WTC11 (cell line): ENCODE data around the gene FBXO40. TPM values are rescaled to one million over a fixed set of nuclear protein-coding genes. Genes with fewer than 3 reads are reported as not detected.
A peak's percentile ranks its signal among the peaks of the same experiment; 100 is the strongest.

Experiments
- ATAC-seq: fragments of 200-7000 bp; cut with Tn5 transposase; 2 replicates; pipeline ENCODE4 v1.10.0; 2021; ENCODE audit warnings: mild to moderate bottlenecking, moderate library complexity
- CTCF ChIA-PET: fragments of 300-600 bp; sonication (Branson Sonifier 250); formaldehyde crosslinking; loops from one replicate; lab custom pipeline; 2021; ENCODE audit warnings: antibody characterized with exemption; lab: Charles Lee
- POLR2A ChIA-PET: fragments of 350-600 bp; sonication (Branson Sonifier 250); formaldehyde crosslinking; loops from one replicate; lab custom pipeline; 2021; ENCODE audit warnings: antibody characterized with exemption; lab: Charles Lee
- DNase-seq: peaks from one replicate; pipeline ENCODE4 v3.0.0; 2021; ENCODE audit warnings: low spot score
- H3K27ac Mint-ChIP-seq: 2 replicates; pipeline ENCODE4 v1.8.0; 2021; ENCODE audit warnings: mixed read lengths
- H3K27me3 Mint-ChIP-seq: 2 replicates; pipeline ENCODE4 v1.8.0; 2021; ENCODE audit warnings: low read depth, mild to moderate bottlenecking, moderate library complexity, mixed read lengths
- H3K36me3 Mint-ChIP-seq: 2 replicates; pipeline ENCODE4 v1.8.0; 2021; ENCODE audit warnings: mixed read lengths
- H3K4me1 Mint-ChIP-seq: 2 replicates; pipeline ENCODE4 v1.8.0; 2022; ENCODE audit warnings: mixed read lengths
- H3K4me3 Mint-ChIP-seq: 2 replicates; pipeline ENCODE4 v1.8.0; 2021; ENCODE audit warnings: mild to moderate bottlenecking, moderate library complexity, mixed read lengths
- H3K9me3 Mint-ChIP-seq: 2 replicates; pipeline ENCODE4 v1.8.0; 2021; ENCODE audit warnings: mixed read lengths
- CREB1 ChIP-seq: sonication (generic); formaldehyde crosslinking; IDR thresholded peaks from 2 replicates; pipeline ENCODE4 v1.8.0; 2023; ENCODE audit warnings: mild to moderate bottlenecking, missing genetic modification reagents
- E2F1 ChIP-seq: sonication (generic); formaldehyde crosslinking; IDR thresholded peaks from 2 replicates; pipeline ENCODE4 v1.8.0; 2022; ENCODE audit warnings: mild to moderate bottlenecking, missing genetic modification reagents
- EMX1 ChIP-seq: fragments of 250-450 bp; sonication (Bioruptor Pico); IDR thresholded peaks from 2 replicates; pipeline ENCODE4 v1.8.0; 2021; ENCODE audit warnings: mild to moderate bottlenecking
- ESRRA ChIP-seq: sonication (generic); formaldehyde crosslinking; IDR thresholded peaks from 2 replicates; pipeline ENCODE4 v1.8.1; 2022; ENCODE audit warnings: mild to moderate bottlenecking, missing genetic modification reagents, borderline replicate concordance
- ETV6 ChIP-seq: sonication (generic); formaldehyde crosslinking; IDR thresholded peaks from 2 replicates; pipeline ENCODE4 v1.8.1; 2022; ENCODE audit warnings: mild to moderate bottlenecking, missing genetic modification reagents
- FOXP4 ChIP-seq: sonication (generic); formaldehyde crosslinking; IDR thresholded peaks from 2 replicates; pipeline ENCODE4 v1.8.0; 2022; ENCODE audit warnings: mild to moderate bottlenecking, missing genetic modification reagents
- GTF2I ChIP-seq: fragments of 250-450 bp; sonication (Bioruptor Pico); conservative IDR thresholded peaks from 2 replicates; pipeline ENCODE4 v1.4.0; 2021; ENCODE audit warnings: mild to moderate bottlenecking
- HMGXB4 ChIP-seq: sonication (generic); formaldehyde crosslinking; IDR thresholded peaks from 2 replicates; pipeline ENCODE4 v1.8.1; 2023; ENCODE audit warnings: mild to moderate bottlenecking, moderate library complexity, missing genetic modification reagents
- MYBL2 ChIP-seq: sonication (generic); formaldehyde crosslinking; IDR thresholded peaks from 2 replicates; pipeline ENCODE4 v1.8.1; 2023; ENCODE audit warnings: mild to moderate bottlenecking, moderate library complexity, missing genetic modification reagents
- NR2C2 ChIP-seq: sonication (generic); formaldehyde crosslinking; IDR thresholded peaks from 2 replicates; pipeline ENCODE4 v1.8.0; 2022; ENCODE audit warnings: mild to moderate bottlenecking, missing genetic modification reagents
- NR3C1 ChIP-seq: sonication (generic); formaldehyde crosslinking; conservative IDR thresholded peaks from 2 replicates; pipeline ENCODE4 v1.8.1; 2023; ENCODE audit warnings: low read depth, mild to moderate bottlenecking, missing genetic modification reagents
- RORB ChIP-seq: fragments of 250-450 bp; sonication (Bioruptor Pico); IDR thresholded peaks from 2 replicates; pipeline ENCODE4 v1.9.0; 2021; ENCODE audit warnings: mild to moderate bottlenecking
- SOX15 ChIP-seq: fragments of 250-450 bp; sonication (Bioruptor Pico); IDR thresholded peaks from 2 replicates; pipeline ENCODE4 v1.9.0; 2021; ENCODE audit warnings: mild to moderate bottlenecking
- ZBTB21 ChIP-seq: sonication (generic); formaldehyde crosslinking; IDR thresholded peaks from 2 replicates; pipeline ENCODE4 v1.8.1; 2023; ENCODE audit warnings: mild to moderate bottlenecking, missing genetic modification reagents, borderline replicate concordance
- ZNF121 ChIP-seq: sonication (generic); formaldehyde crosslinking; IDR thresholded peaks from 2 replicates; pipeline ENCODE4 v1.8.0; 2023; ENCODE audit warnings: missing genetic modification reagents
- total RNA-seq: library from RNA; stranded (reverse); gene quantifications from 3 replicates; pipeline ENCODE4 v1.2.3, GENCODE V29; 2021
- TF ChIP-seq, protein P1 (sequence below): fragments of 200-600 bp; IDR thresholded peaks from 2 replicates; pipeline ENCODE4 v1.8.0; 2022; ENCODE audit warnings: antibody characterized with exemption
- TF ChIP-seq, protein P2 (sequence below): sonication (generic); formaldehyde crosslinking; IDR thresholded peaks from 2 replicates; pipeline ENCODE4 v1.8.1; 2022; ENCODE audit warnings: low read depth, mild to moderate bottlenecking, moderate library complexity, missing genetic modification reagents, borderline replicate concordance
- TF ChIP-seq, protein P3 (sequence below): sonication (generic); formaldehyde crosslinking; IDR thresholded peaks from 2 replicates; pipeline ENCODE4 v1.8.0; 2023; ENCODE audit warnings: missing genetic modification reagents, mild to moderate bottlenecking, borderline replicate concordance
- TF ChIP-seq, protein P4 (sequence below): sonication (generic); formaldehyde crosslinking; IDR thresholded peaks from 2 replicates; pipeline ENCODE4 v1.8.0; 2023; ENCODE audit warnings: missing genetic modification reagents
- TF ChIP-seq, protein P5 (sequence below): sonication (generic); formaldehyde crosslinking; IDR thresholded peaks from 2 replicates; pipeline ENCODE4 v1.8.0; 2023; ENCODE audit warnings: mild to moderate bottlenecking, missing genetic modification reagents

The FBXO40 gene
- total RNA-seq, 1 experiment from 2014 or later: 0.04 TPM

DNA sequence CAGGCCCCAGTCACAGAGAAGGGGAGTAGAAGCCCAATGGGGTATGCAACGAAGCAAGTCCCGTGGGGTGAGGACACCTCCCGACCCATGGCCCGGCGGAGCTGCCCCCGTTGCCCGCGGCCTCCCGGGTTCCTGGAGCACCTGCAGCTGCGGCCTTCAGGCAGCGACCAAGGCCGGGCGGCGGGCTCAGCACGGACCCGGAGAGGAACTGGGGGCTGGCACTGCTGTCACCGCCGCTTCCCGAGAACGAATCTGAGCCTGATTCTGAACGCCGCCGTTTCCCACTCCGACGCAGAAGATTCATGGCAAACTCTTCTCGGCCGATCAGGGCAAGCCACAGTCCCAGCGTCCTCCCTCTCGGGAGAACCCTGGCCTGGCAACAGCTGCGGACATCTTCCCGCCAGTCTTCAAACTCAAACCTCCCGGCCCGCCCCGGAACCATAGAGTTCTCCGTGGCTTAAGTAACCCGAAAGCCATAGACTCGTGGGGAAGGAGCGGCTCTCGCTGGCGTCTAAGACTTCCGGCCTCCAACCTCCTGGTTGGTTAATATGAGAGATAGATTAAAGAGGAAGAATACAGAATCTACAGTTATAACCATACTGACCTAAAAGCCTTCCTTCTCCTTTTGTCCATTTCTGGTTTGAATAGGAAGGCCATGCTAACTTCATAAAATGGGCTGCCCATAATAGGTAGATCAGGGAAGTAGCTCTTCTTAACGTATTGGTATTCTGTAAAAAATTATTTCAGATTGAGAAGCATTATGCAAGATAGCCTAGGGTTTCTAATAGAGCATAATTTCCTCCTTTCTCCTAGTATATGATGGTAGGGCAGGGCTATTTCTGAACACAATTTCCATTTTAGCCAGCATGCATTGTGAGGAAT, 47.4 kb upstream of the FBXO40 start, which contains the start of gene POLQ:
TSS of gene POLQ (minus strand) at position 415 of the 882 bp plus-strand sequence. CDS start at position 304, 111 bp downstream.
- ChIA-PET CTCF (interaction anchor here (0.6 to 3.2 kb wide), 12 partner anchors 16 to 754 kb away, joined by 3 to 18 read pairs (median 8); partner anchors contain the start of gene FBXO40), POLR2A (interaction anchor here (1.0 kb wide), 1 partner anchor 203 kb away, joined by 3 read pairs; no protein-coding TSS in a partner anchor)
- H3K36me3 Mint-ChIP-seq: peaks cover 22% of the 10 kb centered on the region
- peaks cover 20% of the 10 kb centered on the region for H3K4me1 Mint-ChIP-seq
- H3K27me3 Mint-ChIP-seq: no peaks in the 10 kb centered on the region
- no peaks in the 10 kb centered on the region for H3K9me3 Mint-ChIP-seq
- ATAC-seq (peak; percentile 94), DNase-seq (peak; percentile 83)
- peak within 1 kb of the TSS; percentile 98 for H3K4me3 Mint-ChIP-seq
- H3K27ac Mint-ChIP-seq: peak within 1 kb of the TSS; percentile 94
- peak; percentile 43; the same call in 1 of the 2 replicates for TF ChIP-seq E2F1
- TF ChIP-seq MYBL2: no peak; the same call in none of the 2 replicates
- TF ChIP-seq, protein P1, sequence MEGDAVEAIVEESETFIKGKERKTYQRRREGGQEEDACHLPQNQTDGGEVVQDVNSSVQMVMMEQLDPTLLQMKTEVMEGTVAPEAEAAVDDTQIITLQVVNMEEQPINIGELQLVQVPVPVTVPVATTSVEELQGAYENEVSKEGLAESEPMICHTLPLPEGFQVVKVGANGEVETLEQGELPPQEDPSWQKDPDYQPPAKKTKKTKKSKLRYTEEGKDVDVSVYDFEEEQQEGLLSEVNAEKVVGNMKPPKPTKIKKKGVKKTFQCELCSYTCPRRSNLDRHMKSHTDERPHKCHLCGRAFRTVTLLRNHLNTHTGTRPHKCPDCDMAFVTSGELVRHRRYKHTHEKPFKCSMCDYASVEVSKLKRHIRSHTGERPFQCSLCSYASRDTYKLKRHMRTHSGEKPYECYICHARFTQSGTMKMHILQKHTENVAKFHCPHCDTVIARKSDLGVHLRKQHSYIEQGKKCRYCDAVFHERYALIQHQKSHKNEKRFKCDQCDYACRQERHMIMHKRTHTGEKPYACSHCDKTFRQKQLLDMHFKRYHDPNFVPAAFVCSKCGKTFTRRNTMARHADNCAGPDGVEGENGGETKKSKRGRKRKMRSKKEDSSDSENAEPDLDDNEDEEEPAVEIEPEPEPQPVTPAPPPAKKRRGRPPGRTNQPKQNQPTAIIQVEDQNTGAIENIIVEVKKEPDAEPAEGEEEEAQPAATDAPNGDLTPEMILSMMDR: no peak
- no peak for TF ChIP-seq RORB (CRISPR knock-in tag)
- TF ChIP-seq ETV6 (CRISPR knock-in tag): peak; percentile 76
- TF ChIP-seq, protein P2, sequence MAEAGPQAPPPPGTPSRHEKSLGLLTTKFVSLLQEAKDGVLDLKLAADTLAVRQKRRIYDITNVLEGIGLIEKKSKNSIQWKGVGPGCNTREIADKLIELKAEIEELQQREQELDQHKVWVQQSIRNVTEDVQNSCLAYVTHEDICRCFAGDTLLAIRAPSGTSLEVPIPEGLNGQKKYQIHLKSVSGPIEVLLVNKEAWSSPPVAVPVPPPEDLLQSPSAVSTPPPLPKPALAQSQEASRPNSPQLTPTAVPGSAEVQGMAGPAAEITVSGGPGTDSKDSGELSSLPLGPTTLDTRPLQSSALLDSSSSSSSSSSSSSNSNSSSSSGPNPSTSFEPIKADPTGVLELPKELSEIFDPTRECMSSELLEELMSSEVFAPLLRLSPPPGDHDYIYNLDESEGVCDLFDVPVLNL (CRISPR knock-in tag): no peak; the same call in 1 of the 2 replicates
- no peak for TF ChIP-seq ZBTB21 (CRISPR knock-in tag)
- peak; percentile 51; the same call in 1 of the 2 replicates for TF ChIP-seq FOXP4
- no peak for TF ChIP-seq NR3C1 (CRISPR knock-in tag)
- no peak for TF ChIP-seq CREB1 (CRISPR knock-in tag)
- TF ChIP-seq EMX1 (CRISPR knock-in tag): no peak
- no peak for TF ChIP-seq ESRRA
- TF ChIP-seq, protein P3, sequence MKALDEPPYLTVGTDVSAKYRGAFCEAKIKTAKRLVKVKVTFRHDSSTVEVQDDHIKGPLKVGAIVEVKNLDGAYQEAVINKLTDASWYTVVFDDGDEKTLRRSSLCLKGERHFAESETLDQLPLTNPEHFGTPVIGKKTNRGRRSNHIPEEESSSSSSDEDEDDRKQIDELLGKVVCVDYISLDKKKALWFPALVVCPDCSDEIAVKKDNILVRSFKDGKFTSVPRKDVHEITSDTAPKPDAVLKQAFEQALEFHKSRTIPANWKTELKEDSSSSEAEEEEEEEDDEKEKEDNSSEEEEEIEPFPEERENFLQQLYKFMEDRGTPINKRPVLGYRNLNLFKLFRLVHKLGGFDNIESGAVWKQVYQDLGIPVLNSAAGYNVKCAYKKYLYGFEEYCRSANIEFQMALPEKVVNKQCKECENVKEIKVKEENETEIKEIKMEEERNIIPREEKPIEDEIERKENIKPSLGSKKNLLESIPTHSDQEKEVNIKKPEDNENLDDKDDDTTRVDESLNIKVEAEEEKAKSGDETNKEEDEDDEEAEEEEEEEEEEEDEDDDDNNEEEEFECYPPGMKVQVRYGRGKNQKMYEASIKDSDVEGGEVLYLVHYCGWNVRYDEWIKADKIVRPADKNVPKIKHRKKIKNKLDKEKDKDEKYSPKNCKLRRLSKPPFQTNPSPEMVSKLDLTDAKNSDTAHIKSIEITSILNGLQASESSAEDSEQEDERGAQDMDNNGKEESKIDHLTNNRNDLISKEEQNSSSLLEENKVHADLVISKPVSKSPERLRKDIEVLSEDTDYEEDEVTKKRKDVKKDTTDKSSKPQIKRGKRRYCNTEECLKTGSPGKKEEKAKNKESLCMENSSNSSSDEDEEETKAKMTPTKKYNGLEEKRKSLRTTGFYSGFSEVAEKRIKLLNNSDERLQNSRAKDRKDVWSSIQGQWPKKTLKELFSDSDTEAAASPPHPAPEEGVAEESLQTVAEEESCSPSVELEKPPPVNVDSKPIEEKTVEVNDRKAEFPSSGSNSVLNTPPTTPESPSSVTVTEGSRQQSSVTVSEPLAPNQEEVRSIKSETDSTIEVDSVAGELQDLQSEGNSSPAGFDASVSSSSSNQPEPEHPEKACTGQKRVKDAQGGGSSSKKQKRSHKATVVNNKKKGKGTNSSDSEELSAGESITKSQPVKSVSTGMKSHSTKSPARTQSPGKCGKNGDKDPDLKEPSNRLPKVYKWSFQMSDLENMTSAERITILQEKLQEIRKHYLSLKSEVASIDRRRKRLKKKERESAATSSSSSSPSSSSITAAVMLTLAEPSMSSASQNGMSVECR: peak; percentile 72; the same call in 1 of the 2 replicates
- TF ChIP-seq ZNF121 (CRISPR knock-in tag): no peak
- TF ChIP-seq, protein P4, sequence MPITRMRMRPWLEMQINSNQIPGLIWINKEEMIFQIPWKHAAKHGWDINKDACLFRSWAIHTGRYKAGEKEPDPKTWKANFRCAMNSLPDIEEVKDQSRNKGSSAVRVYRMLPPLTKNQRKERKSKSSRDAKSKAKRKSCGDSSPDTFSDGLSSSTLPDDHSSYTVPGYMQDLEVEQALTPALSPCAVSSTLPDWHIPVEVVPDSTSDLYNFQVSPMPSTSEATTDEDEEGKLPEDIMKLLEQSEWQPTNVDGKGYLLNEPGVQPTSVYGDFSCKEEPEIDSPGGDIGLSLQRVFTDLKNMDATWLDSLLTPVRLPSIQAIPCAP (CRISPR knock-in tag): 0 out of 2 replicates have a peak, but pooled peaks have one; percentile 52
- TF ChIP-seq HMGXB4 (CRISPR knock-in tag): no peak
- TF ChIP-seq SOX15 (CRISPR knock-in tag): no peak
- no peak for TF ChIP-seq GTF2I (CRISPR knock-in tag)
- TF ChIP-seq NR2C2: no peak
- TF ChIP-seq, protein P5, sequence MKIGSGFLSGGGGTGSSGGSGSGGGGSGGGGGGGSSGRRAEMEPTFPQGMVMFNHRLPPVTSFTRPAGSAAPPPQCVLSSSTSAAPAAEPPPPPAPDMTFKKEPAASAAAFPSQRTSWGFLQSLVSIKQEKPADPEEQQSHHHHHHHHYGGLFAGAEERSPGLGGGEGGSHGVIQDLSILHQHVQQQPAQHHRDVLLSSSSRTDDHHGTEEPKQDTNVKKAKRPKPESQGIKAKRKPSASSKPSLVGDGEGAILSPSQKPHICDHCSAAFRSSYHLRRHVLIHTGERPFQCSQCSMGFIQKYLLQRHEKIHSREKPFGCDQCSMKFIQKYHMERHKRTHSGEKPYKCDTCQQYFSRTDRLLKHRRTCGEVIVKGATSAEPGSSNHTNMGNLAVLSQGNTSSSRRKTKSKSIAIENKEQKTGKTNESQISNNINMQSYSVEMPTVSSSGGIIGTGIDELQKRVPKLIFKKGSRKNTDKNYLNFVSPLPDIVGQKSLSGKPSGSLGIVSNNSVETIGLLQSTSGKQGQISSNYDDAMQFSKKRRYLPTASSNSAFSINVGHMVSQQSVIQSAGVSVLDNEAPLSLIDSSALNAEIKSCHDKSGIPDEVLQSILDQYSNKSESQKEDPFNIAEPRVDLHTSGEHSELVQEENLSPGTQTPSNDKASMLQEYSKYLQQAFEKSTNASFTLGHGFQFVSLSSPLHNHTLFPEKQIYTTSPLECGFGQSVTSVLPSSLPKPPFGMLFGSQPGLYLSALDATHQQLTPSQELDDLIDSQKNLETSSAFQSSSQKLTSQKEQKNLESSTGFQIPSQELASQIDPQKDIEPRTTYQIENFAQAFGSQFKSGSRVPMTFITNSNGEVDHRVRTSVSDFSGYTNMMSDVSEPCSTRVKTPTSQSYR (CRISPR knock-in tag): no peak
